Neutrophil (primary cell): ENCODE data around the gene SAA1.

ENCODE experiments used
- H3K27ac ChIP-seq: fragments of 200-600 bp; sonication (generic); 2 replicates; pipeline ENCODE4 v1.5.1; 2016; ENCODE audit warnings: mild to moderate bottlenecking, moderate library complexity
- H3K27me3 ChIP-seq: fragments of 200-600 bp; sonication (generic); 2 replicates; pipeline ENCODE4 v1.6.0; 2016; ENCODE audit warnings: mild to moderate bottlenecking
- H3K36me3 ChIP-seq: fragments of 200-600 bp; sonication (generic); 2 replicates; pipeline ENCODE4 v1.5.1; 2017
- H3K4me1 ChIP-seq, 2 experiments: fragments of 200-600 bp in 1 of 2; sonication (generic) in 1 of 2; 1 replicate in 1 of 2; 2 replicates in 1 of 2; pipeline versions ENCODE4 v1.5.1 to v1.6.1; 2013 to 2016; ENCODE audit warnings: low read depth in 1 of 2, low read length in 1 of 2, mild to moderate bottlenecking in 1 of 2, moderate library complexity in 1 of 2; ENCODE audit not compliant: control insufficient read depth in 1 of 2, insufficient read depth in 1 of 2
- H3K4me3 ChIP-seq, 2 experiments: fragments of 200-600 bp in 1 of 2; sonication (generic) in 1 of 2; 1 replicate in 1 of 2; 2 replicates in 1 of 2; pipeline ENCODE4 v1.5.1; 2013 to 2016; ENCODE audit warnings: low read depth in 1 of 2, low read length in 1 of 2, mild to moderate bottlenecking in 1 of 2, moderate library complexity in 1 of 2
- H3K9me3 ChIP-seq: fragments of 200-600 bp; sonication (generic); 2 replicates; pipeline ENCODE4 v1.5.1; 2016
- CTCF ChIP-seq: fragments of 200-600 bp; sonication (generic); IDR thresholded peaks from 2 replicates; pipeline ENCODE4 v1.5.1; 2016; ENCODE audit warnings: antibody characterized with exemption

The SAA1 gene

GRCh38 chr11:18308242-18308641 is 42.2 kb downstream of the SAA1 start:
- Histone ChIP-seq H3K4me3 (no peak overlapping the region), H3K27me3 (no peaks in the 10 kb centered on the region), H3K27ac (no peak overlapping the region), H3K4me1 (peaks cover 0 to 9% of the 10 kb centered on the region in 2 experiments), H3K36me3 (peaks cover 57% of the 10 kb centered on the region), H3K9me3 (no peaks in the 10 kb centered on the region)
- no peak for TF ChIP-seq CTCF

DNA sequence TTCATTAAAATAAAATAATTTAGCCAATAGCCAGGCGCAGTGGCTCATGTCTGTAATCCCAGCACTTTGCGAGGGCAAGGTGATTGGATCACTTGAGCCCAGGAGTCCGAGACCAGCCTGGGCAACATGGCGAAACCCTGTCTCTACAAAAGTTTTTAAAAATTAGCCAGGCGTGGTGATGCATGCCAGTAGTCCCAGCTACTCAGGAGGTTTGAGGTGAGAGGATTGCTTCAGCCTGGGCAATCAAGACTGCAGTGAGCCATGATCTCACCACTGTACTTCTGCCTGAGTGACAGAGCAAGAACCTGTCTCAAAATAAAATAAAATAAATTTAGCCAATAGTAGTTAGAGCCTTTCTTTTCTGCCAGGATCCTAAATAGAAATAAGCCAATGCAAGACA is 43.6 kb downstream of the SAA1 start:
- Histone ChIP-seq H3K4me3 (no peak overlapping the region), H3K36me3 (peaks cover 45% of the 10 kb centered on the region), H3K27me3 (no peaks in the 10 kb centered on the region), H3K27ac (no peak overlapping the region), H3K4me1 (peaks cover 0 to 11% of the 10 kb centered on the region in 2 experiments), H3K9me3 (no peaks in the 10 kb centered on the region)
- TF ChIP-seq CTCF = no peak

GRCh38 chr11:18310800-18311340 is 44.8 kb downstream of the SAA1 start:
- H3K27ac ChIP-seq = peak overlapping the region; percentile 61
- H3K27me3 ChIP-seq = no peaks in the 10 kb centered on the region
- no peaks in the 10 kb centered on the region for H3K9me3 ChIP-seq
- H3K36me3 ChIP-seq = peaks cover 33% of the 10 kb centered on the region
- H3K4me3 ChIP-seq = no peak overlapping the region
- peaks cover 0 to 16% of the 10 kb centered on the region in 2 experiments for H3K4me1 ChIP-seq
- no peak for TF ChIP-seq CTCF

GRCh38 chr11:18312012-18312411 is 45.9 kb downstream of the SAA1 start:
- Histone ChIP-seq H3K4me3 (no peak overlapping the region), H3K4me1 (peaks cover 0 to 16% of the 10 kb centered on the region in 2 experiments), H3K27ac (no peak overlapping the region), H3K27me3 (no peaks in the 10 kb centered on the region), H3K9me3 (no peaks in the 10 kb centered on the region), H3K36me3 (peaks cover 24% of the 10 kb centered on the region)
- no peak for TF ChIP-seq CTCF

GRCh38 chr11:18312663-18313420 is 46.8 kb downstream of the SAA1 start:
- H3K27me3 ChIP-seq = no peaks in the 10 kb centered on the region
- no peak overlapping the region for H3K27ac ChIP-seq
- no peak for TF ChIP-seq CTCF
- H3K9me3 ChIP-seq = no peaks in the 10 kb centered on the region
- peaks cover 20% of the 10 kb centered on the region for H3K36me3 ChIP-seq
- H3K4me3 ChIP-seq = no peak overlapping the region
- peaks cover 0 to 16% of the 10 kb centered on the region in 2 experiments for H3K4me1 ChIP-seq
